Testis (tissue), 2 donors: ENCODE data around the gene GATB.

Source experiments
- POLR2A ChIP-seq: fragments of 450-650 bp; IDR thresholded peaks from one replicate; pipeline ENCODE4 v1.6.1; 2017; ENCODE audit warnings: antibody characterized with exemption, mild to moderate bottlenecking, moderate library complexity
- TF ChIP-seq, protein P1 (sequence below), 3 experiments: fragments of 450-650 bp in 2 of 3; fragments of 200-600 bp in 1 of 3; sonication (generic) in 1 of 3; IDR thresholded peaks; one replicate each; pipeline ENCODE4 v1.5.1; 2016 to 2019; ENCODE audit warnings: antibody characterized with exemption in 3 of 3, mild to moderate bottlenecking in 2 of 3, moderate library complexity in 1 of 3

DNA sequence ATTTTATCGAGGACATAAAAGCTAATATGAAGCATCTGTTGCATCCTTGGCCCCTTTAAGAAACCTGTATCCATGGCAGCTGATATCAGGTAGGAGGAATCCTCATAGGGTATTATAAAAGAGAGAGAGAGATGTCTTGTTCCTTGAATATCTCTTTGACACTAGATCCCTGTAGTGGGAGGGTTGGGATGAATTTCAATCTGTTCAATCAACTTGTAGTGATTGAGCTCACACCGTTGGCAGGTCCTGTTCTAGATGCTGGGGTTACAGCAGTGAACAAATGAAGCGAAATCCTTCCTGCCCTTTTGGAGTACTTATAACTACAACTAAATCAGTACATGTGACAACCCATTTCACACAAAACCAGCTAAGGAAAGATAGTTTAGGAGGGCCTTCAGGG is 35.3 kb upstream of the GATB start:
- TF ChIP-seq, protein P1, sequence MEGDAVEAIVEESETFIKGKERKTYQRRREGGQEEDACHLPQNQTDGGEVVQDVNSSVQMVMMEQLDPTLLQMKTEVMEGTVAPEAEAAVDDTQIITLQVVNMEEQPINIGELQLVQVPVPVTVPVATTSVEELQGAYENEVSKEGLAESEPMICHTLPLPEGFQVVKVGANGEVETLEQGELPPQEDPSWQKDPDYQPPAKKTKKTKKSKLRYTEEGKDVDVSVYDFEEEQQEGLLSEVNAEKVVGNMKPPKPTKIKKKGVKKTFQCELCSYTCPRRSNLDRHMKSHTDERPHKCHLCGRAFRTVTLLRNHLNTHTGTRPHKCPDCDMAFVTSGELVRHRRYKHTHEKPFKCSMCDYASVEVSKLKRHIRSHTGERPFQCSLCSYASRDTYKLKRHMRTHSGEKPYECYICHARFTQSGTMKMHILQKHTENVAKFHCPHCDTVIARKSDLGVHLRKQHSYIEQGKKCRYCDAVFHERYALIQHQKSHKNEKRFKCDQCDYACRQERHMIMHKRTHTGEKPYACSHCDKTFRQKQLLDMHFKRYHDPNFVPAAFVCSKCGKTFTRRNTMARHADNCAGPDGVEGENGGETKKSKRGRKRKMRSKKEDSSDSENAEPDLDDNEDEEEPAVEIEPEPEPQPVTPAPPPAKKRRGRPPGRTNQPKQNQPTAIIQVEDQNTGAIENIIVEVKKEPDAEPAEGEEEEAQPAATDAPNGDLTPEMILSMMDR (IDR thresholded peaks at IDR 0.05): no peak
- TF ChIP-seq POLR2A: no peak
